ENCODE data around the gene LAMA5.

The LAMA5 gene

DNA sequence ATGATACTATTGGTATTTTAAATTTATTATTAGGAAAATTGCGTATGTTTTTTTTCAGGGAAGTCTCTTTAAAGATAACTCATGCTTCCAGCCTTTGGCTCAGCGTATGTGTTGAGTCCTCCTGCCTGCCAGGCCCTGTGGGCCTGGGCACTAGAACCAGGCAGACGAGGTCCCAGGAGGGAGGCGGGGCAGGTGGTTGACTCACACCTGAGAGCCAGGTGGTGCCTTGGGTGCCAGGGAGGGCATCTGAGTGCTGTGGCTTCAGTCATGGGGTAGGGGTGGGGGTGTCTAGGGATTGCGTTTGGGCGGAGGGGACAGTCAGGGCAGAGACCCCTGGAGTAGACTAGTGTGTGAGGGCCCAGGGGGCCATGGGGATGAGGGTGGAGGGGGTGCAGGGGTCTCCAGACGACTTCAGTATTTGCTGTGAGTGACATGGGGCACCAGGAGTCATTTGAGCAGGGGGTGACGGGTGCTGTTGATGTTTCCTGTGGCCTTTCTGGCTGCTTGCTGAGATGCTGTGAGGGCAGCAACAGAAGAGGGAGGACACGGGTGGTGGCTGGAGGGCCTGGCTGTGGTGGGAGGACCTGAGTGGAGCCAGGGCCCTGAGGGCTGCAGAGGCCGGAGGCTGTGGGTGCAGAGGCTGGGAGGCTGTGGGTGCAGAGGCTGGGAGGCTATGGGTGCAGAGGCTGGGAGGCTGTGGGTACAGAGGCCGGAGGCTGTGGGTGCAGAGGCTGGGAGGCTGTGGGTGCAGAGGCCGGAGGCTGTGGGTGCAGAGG is 79.2 kb downstream of the LAMA5 start:
- Mint-ChIP-seq H3K27me3 (ENCODE audit: low read depth) (no peaks in the 10 kb centered on the region), H3K9me3 (no peaks in the 10 kb centered on the region), H3K36me3 (ENCODE audit: low read depth) (peaks cover 9% of the 10 kb centered on the region), H3K4me1 (ENCODE audit: low read depth) (no peaks in the 10 kb centered on the region), H3K27ac (no peak overlapping the region), H3K4me3 (no peak overlapping the region)
- DNase-seq (ENCODE audit: low spot score) = no peak

DNA sequence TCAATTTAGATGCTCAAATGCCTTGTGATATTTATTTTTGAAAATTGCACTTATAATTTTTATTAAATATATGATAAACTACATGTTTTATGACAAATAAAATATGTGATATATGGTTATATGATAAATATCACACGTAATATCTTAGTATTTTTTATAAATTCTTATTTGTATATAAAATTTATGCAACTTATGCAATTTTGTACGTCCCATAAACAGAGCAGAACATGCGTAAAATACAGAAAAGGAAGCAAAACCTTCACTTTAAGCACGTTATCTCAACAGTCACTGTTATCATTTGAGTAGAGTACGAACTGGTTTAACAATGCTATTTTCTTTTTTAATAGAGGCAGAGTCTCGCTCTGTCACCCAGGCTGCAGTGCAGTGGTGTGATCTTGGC is 80.0 kb downstream of the LAMA5 start:
- no peak overlapping the region for H3K4me3 Mint-ChIP-seq
- no peaks in the 10 kb centered on the region for H3K27me3 Mint-ChIP-seq (ENCODE audit: low read depth)
- H3K9me3 Mint-ChIP-seq = no peaks in the 10 kb centered on the region
- no peaks in the 10 kb centered on the region for H3K4me1 Mint-ChIP-seq (ENCODE audit: low read depth)
- no peak overlapping the region for H3K27ac Mint-ChIP-seq
- peaks cover 10% of the 10 kb centered on the region for H3K36me3 Mint-ChIP-seq (ENCODE audit: low read depth)
- DNase-seq (ENCODE audit: low spot score) = no peak

DNA sequence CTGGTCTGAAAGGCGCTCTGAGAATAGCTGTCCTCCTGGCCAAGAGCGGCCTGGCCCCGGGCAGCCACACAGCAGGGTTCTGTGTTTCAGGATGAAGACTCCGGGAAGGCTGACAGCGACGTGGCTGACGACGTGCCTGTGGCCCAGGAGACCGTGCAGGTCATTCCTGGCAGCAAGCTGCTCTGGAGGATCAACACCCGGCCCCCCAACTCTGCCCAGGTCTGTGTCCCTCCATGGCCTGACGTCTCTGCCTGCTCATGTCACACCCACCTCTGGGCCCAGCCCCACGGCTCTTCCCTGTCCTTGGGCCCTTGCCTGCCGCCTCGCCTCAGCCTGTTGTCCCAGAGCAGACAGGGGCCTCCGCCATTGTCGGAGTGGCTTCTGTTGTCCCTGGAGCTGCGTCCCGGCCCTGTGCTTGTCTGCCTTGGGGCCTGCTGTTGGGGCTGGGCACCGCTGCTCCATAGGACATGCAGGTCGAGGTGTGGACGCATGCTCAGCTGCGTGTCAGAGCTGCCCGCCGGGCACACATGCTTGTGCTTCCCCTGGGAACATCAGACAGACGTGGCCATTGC is 80.5 kb downstream of the LAMA5 start:
- H3K27ac Mint-ChIP-seq = no peak overlapping the region
- H3K27me3 Mint-ChIP-seq (ENCODE audit: low read depth) = no peaks in the 10 kb centered on the region
- no peak for DNase-seq (ENCODE audit: low spot score)
- no peaks in the 10 kb centered on the region for H3K4me1 Mint-ChIP-seq (ENCODE audit: low read depth)
- H3K36me3 Mint-ChIP-seq (ENCODE audit: low read depth) = peaks cover 15% of the 10 kb centered on the region
- no peaks in the 10 kb centered on the region for H3K9me3 Mint-ChIP-seq
- H3K4me3 Mint-ChIP-seq = no peak overlapping the region

DNA sequence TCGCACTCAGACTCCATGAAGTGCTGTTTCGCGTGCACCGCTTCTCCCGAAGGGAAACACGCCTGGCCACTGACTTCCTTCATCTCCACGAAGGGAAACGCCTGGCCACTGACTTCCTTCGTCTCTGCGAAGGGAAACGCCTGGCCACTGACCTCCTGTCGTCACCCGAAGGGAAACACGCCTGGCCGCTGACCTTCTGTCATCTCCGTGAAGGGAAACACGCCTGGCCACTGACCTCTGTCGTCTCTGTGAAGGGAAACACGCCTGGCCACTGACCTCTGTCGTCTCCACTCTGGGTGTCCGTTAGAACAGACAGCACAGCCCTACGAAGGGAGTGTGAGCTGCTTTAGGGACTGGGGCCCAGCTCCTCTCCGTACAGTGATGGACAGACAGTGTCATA is 81.4 kb downstream of the LAMA5 start:
- no peak for DNase-seq (ENCODE audit: low spot score)
- Mint-ChIP-seq H3K4me1 (ENCODE audit: low read depth) (no peaks in the 10 kb centered on the region), H3K4me3 (no peak overlapping the region), H3K36me3 (ENCODE audit: low read depth) (peaks cover 16% of the 10 kb centered on the region), H3K27me3 (ENCODE audit: low read depth) (no peaks in the 10 kb centered on the region), H3K9me3 (no peaks in the 10 kb centered on the region), H3K27ac (no peak overlapping the region)

DNA sequence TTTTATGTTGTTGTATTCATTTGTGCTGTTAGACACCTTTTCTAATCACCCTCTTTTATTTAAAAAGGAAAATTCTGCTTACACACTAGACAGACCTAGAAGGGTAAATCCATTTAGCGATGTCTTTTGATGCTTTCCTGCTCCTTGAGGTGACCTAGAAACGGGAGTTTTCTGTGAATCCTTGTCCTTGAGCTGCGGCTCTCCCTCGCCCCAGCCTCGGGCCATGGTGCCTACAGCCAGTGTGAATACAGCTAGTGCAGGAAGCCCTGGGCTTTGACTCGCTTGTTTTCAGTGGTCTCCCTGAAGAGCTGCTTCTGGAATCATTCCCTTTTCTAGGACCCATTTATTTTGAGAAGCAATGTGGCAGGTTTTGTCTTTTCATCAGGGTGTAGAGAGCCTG is 82.0 kb downstream of the LAMA5 start:
- Mint-ChIP-seq H3K4me1 (ENCODE audit: low read depth) (no peaks in the 10 kb centered on the region), H3K27ac (no peak overlapping the region), H3K4me3 (no peak overlapping the region), H3K27me3 (ENCODE audit: low read depth) (no peaks in the 10 kb centered on the region), H3K9me3 (no peaks in the 10 kb centered on the region), H3K36me3 (ENCODE audit: low read depth) (peaks cover 18% of the 10 kb centered on the region)
- DNase-seq (ENCODE audit: low spot score) = no peak

DNA sequence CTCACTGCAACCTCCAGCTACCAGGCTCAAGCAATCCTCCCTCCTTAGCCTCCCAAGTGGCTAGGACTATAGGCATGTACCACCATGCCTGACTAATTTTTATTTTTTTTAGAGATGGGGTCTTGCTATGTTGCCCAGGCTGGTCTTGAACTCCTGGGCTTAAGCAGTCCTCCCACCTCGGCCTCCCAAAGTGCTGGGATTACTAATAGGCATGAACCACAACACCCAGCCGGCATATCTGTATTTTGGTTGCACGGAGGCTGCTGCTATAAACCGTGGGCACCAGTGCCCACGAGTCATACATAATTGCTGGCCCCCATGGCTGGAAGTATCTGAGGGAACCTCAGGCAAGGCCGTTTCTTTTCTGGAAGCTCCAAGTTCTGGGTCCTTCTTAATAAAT is 82.7 kb downstream of the LAMA5 start:
- H3K36me3 Mint-ChIP-seq (ENCODE audit: low read depth) = peaks cover 21% of the 10 kb centered on the region
- no peak for DNase-seq (ENCODE audit: low spot score)
- no peak overlapping the region for H3K27ac Mint-ChIP-seq
- H3K9me3 Mint-ChIP-seq = no peaks in the 10 kb centered on the region
- H3K27me3 Mint-ChIP-seq (ENCODE audit: low read depth) = no peaks in the 10 kb centered on the region
- no peak overlapping the region for H3K4me3 Mint-ChIP-seq
- no peaks in the 10 kb centered on the region for H3K4me1 Mint-ChIP-seq (ENCODE audit: low read depth)

DNA sequence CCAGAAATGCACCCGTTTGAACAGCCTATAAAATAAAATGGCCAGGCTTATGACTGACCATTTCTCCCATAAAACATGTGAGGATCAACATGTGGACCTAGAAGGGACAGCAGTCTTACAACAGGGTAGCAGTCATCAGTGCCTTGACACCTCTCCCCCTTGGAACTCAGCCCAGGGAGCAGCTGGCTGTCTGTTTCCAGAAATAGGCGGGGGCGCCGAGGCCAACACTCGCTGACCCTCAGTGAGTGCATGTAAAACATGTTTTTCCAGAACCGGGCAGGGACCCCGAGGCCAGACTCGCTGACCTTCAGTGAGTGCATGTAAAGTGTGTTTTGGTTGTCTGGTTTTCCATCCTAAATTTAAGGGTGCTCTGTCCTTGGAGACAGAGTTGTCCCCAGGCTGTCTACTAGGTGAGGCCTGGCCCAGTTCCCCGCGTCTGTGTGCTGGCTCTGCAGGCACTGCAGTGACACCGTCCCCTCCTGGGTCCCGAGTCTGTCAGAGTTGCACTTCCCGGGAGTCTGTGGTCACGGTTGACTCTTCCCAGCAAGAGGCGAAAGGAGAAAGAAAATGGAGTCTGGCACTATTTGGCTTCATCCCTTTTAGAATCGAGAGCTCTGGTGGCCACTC is 84.1 kb downstream of the LAMA5 start:
- Mint-ChIP-seq H3K9me3 (no peaks in the 10 kb centered on the region), H3K4me3 (no peak overlapping the region), H3K4me1 (ENCODE audit: low read depth) (no peaks in the 10 kb centered on the region), H3K36me3 (ENCODE audit: low read depth) (peaks cover 19% of the 10 kb centered on the region), H3K27ac (no peak overlapping the region), H3K27me3 (ENCODE audit: low read depth) (no peaks in the 10 kb centered on the region)
- DNase-seq (ENCODE audit: low spot score) = no peak

DNA sequence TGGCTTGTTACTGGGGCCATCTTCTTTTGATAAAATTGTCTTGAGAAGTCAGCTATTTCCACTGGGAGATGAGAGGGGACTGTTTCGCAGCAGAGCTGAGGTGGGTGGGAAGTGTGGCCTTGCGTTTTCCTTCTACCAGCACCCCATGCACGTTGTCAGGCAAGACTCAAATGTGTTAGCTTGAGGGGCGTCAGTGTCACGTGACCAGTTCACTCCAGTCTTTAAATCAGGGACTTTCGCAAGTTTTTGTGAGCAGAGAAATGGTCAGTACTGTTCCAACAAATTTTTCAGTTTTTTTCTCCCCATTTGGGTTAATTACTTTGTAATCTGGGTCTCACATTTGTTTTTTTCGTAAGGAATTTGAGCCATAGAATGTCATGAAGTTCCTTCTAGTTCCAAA is 85.0 kb downstream of the LAMA5 start:
- H3K9me3 Mint-ChIP-seq = no peaks in the 10 kb centered on the region
- no peaks in the 10 kb centered on the region for H3K4me1 Mint-ChIP-seq (ENCODE audit: low read depth)
- peaks cover 18% of the 10 kb centered on the region for H3K36me3 Mint-ChIP-seq (ENCODE audit: low read depth)
- no peaks in the 10 kb centered on the region for H3K27me3 Mint-ChIP-seq (ENCODE audit: low read depth)
- no peak for DNase-seq (ENCODE audit: low spot score)
- H3K27ac Mint-ChIP-seq = no peak overlapping the region
- no peak overlapping the region for H3K4me3 Mint-ChIP-seq

DNA sequence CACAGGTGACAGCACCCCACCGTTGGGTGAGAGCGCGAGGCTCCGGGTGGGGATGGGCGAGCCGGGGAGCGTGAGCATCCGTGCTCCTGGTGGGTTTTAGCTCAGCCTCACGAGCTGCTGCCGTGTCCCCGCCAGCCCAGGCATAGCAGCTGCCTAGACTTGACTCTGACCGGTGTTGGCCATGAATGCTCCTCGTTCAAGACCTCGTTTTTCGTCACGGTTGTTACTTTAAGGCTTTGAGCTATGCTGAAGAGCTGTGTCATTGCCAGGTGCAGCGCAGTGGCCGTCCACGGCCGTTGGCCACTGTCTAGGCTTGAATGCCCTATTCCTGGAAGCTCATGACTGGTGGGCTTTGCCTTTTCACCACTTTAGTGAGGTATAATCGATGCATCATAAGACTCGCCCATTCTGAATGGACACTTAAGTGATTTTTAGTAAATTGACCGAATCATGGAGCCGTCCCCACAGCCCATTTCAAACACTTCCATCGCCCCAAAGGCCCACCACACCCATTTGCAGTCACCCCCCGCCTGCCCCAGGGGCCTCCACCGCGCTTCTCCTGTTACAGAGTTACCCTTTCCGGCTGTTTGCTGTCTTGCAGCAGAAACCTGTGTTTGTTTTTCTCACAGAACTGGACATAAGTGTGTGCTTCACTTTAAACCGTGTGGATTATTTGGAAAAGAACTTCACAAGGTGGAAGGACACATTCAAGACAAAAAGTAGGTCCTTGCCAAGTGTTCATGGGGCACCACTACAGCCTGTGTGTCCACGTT is 85.8 kb downstream of the LAMA5 start:
- H3K4me1 Mint-ChIP-seq (ENCODE audit: low read depth) = no peaks in the 10 kb centered on the region
- peaks cover 18% of the 10 kb centered on the region for H3K36me3 Mint-ChIP-seq (ENCODE audit: low read depth)
- no peak overlapping the region for H3K27ac Mint-ChIP-seq
- H3K9me3 Mint-ChIP-seq = no peaks in the 10 kb centered on the region
- no peak for DNase-seq (ENCODE audit: low spot score)
- no peaks in the 10 kb centered on the region for H3K27me3 Mint-ChIP-seq (ENCODE audit: low read depth)
- no peak overlapping the region for H3K4me3 Mint-ChIP-seq

DNA sequence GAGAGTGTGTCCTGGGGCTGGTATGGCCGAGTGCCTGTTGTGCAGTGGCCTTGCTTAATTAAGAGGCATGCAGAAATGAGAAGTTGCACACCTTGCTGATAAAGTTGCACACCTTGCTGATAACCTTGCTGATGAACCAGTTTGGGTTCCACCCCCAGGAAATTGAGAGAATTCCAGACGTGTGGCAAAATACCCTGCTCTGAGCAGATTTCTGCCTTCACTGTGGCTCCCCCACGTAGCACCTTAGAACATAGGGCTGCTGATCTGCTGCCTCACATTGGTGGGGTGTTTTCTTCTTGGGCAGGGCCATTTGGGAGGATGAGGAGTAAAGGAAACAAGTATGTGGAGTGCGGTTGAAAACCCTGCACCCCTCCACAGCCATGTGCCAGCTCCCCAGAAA is 86.8 kb downstream of the LAMA5 start:
- Mint-ChIP-seq H3K4me3 (no peak overlapping the region), H3K27me3 (ENCODE audit: low read depth) (no peaks in the 10 kb centered on the region), H3K9me3 (no peaks in the 10 kb centered on the region), H3K27ac (no peak overlapping the region), H3K4me1 (ENCODE audit: low read depth) (no peaks in the 10 kb centered on the region), H3K36me3 (ENCODE audit: low read depth) (peaks cover 18% of the 10 kb centered on the region)
- DNase-seq (ENCODE audit: low spot score) = no peak

DNA sequence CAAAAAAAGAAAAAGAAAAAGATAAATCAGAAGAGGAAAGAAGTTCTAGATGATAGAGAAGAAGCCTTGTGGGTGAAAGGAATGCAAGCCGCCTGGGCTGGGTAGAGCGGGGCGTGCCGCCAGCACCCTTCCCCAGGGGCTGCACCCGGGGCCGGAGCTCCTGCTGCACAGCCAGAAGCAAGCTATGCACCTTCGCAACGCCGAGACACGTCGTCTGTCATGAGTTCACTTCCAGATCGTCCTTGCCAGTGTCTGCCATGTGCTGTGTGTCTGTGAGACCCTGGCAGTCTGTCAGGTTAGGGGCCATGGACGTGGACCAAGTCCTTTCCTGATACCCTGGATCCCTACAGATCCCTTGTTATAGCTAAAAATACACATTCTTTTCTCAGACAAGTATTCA is 89.9 kb downstream of the LAMA5 start:
- Mint-ChIP-seq H3K27me3 (ENCODE audit: low read depth) (no peaks in the 10 kb centered on the region), H3K36me3 (ENCODE audit: low read depth) (peaks cover 31% of the 10 kb centered on the region), H3K4me3 (no peak overlapping the region), H3K4me1 (ENCODE audit: low read depth) (no peaks in the 10 kb centered on the region), H3K27ac (no peak overlapping the region), H3K9me3 (no peaks in the 10 kb centered on the region)
- DNase-seq (ENCODE audit: low spot score) = no peak

DNA sequence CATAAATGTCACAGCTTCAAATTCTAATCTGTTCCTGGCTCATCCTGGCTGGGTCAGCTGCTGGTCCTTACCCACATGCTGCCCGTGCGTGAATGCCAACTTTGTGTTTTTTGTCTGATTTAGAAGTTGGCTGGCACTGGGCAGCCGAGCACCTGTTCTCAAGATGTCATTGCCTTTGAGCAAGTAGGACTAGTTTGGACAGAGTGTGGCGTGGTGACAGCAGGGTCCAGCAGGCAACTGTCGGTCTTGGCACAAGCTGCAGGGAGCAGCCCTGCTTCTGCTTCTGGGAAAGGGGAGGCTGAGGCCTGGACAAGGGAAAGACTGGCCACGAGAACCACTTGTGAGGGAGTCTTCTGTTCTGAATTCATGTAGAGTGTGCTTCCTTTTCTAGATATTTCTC is 90.7 kb downstream of the LAMA5 start:
- Mint-ChIP-seq H3K27me3 (ENCODE audit: low read depth) (no peaks in the 10 kb centered on the region), H3K27ac (no peak overlapping the region), H3K4me3 (no peak overlapping the region), H3K36me3 (ENCODE audit: low read depth) (peaks cover 26% of the 10 kb centered on the region), H3K9me3 (no peaks in the 10 kb centered on the region), H3K4me1 (ENCODE audit: low read depth) (no peaks in the 10 kb centered on the region)
- no peak for DNase-seq (ENCODE audit: low spot score)

DNA sequence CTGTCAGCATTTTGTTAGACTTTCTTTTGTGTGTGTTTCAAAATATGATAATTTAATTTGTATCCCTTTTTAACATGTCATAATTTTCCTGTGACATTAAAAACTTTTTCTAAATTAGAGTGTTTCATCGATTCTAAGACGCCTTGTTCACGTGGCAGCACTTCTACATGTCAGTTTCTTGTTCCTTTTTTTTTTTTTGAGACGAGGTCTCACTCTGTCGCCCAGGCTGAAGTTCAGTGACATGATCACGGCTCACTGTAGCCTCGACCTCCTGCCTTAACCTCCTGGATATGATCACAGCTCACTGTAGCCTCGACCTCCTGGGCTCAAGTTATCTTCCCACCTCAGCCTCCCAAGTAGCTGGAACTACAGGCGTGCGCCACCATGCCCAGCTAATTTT is 91.9 kb downstream of the LAMA5 start:
- peaks cover 22% of the 10 kb centered on the region for H3K36me3 Mint-ChIP-seq (ENCODE audit: low read depth)
- no peaks in the 10 kb centered on the region for H3K9me3 Mint-ChIP-seq
- no peaks in the 10 kb centered on the region for H3K4me1 Mint-ChIP-seq (ENCODE audit: low read depth)
- no peak overlapping the region for H3K27ac Mint-ChIP-seq
- H3K4me3 Mint-ChIP-seq = no peak overlapping the region
- H3K27me3 Mint-ChIP-seq (ENCODE audit: low read depth) = no peaks in the 10 kb centered on the region
- no peak for DNase-seq (ENCODE audit: low spot score)

DNA sequence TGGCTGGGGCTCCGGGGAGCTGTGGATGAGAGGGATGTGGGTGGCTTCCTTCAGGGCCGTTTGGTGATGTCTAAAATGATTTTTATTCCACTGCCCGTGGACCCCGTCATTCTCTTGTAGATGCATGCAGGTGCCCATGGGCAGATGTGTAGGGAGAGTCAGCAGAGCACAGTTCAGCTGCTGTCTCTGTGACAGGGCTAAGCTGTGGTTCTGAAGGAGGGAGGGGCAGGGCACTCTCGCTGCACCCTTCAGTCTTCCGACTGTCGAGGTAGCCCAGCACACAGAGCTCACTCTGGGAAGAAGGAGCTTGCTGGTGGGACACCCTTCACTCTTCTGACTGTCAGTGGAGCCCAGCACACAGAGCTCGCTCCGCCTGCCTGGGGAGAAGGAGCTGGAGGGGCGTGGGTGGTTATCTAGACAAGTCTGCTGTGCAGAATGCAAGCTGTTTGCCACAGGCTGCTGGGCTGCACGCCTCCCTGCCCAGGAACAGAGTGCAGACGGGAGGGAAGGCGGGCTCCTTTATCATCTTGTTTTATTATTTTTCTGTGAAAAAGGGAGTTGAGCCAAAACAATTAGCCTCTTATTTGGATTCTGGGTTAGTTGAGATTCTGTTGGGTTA is 92.7 kb downstream of the LAMA5 start:
- no peak for DNase-seq (ENCODE audit: low spot score)
- Mint-ChIP-seq H3K27ac (no peak overlapping the region), H3K27me3 (ENCODE audit: low read depth) (no peaks in the 10 kb centered on the region), H3K36me3 (ENCODE audit: low read depth) (peaks cover 19% of the 10 kb centered on the region), H3K4me3 (no peak overlapping the region), H3K9me3 (no peaks in the 10 kb centered on the region), H3K4me1 (ENCODE audit: low read depth) (no peaks in the 10 kb centered on the region)

All from T-helper 2 cell treated with Interferon-gamma antibody and Interleukin-4, amounts not matched to agents 5 μg/mL and 100 μg/mL, for 36 hours (primary cell).